Posterior vena cava (tissue), 2 donors: ENCODE results near the gene NDUFB4. TPM values are rescaled to one million over a fixed set of nuclear protein-coding genes. Genes with fewer than 3 reads are reported as not detected.

Experiments used
- total RNA-seq, 2 donors: library from RNA; stranded (reverse); fragmentation: NEBNext Ultra II Directional; extraction: Animal tissue kit (Norgen Biotek cat#: 25700); gene quantifications; one replicate each; pipeline ENCODE4 v1.2.1, GENCODE V29; 2021
- donor health status: DM: yes; HTN: yes; CAD: no.
- donor health status: DM: yes; HTN: yes; CAD: no.

NDUFB4 gene
- total RNA-seq, 2 donors from 2014 or later = 94.9 to 101 TPM

Other genes starting within 250 kb of the NDUFB4 start
- 10 to 100 TPM; 26.7 to 29.0 TPM for gene LRRC58, start 247.0 kb upstream of the NDUFB4 start, total RNA-seq
- 1,000 to 10,000 TPM in 1 of 2 donors, 100 to 1,000 TPM in 1; 548 to 1,310 TPM for gene FSTL1, start 145.3 kb upstream of the NDUFB4 start, total RNA-seq
- under 1 TPM; 0.48 to 0.83 TPM for gene HGD, start 85.9 kb downstream of the NDUFB4 start, total RNA-seq
- 10 to 100 TPM; 16.9 to 22.3 TPM for gene RABL3, start 146.2 kb downstream of the NDUFB4 start, total RNA-seq
- gene GTF2E1, start 146.4 kb downstream of the NDUFB4 start, total RNA-seq = 10 to 100 TPM; 12.0 to 16.7 TPM